ENCODE measurements around the gene CHRM5.
"Not testable (repeated sequence)": the region's sequence is repeated elsewhere in the genome, so short reads cannot be mapped to it uniquely, and the experiment has no call there.

Gene CHRM5

DNA sequence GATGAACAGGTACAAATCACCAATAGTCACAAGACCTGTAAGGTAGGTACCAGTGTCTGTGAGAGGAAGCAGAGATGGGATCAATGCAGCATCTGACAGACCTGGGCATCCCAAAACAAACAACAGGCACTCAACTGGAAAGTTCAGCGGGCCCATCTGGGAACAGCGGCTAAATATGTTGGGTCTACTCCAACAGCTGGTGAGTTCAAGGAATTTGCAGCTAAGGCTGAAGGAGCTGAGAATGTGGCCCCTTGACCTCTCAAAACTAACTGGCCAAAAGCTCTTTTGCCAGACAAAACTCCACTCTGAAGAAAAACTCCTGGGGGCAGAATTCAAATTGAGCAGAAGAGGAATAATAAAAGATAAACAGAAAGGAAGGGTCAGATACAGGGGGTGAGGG lies 46.3 kb downstream of the CHRM5 start:
- H4K8ac ChIP-seq (ENCODE audit: low read depth, low read length): no peak overlapping the region
- no peak overlapping the region for H3K9ac ChIP-seq (ENCODE audit: low read depth, low read length, poor library complexity)
- H3K9me3 ChIP-seq (replicated peaks in 1 of 2; ENCODE audit: control insufficient read depth in 2 of 2, insufficient read depth in 1 of 2, low read depth in 1 of 2, low read length in 2 of 2): no peaks in the 10 kb centered on the region
- H4K91ac ChIP-seq (ENCODE audit: low read depth, low read length, poor library complexity): no peak overlapping the region
- H3K27ac ChIP-seq (replicated peaks; ENCODE audit: low read length): peak overlapping the region; percentile 19
- H2AFZ ChIP-seq (ENCODE audit: low read length): peak overlapping the region; percentile 22
- no peak overlapping the region for H3K23ac ChIP-seq (ENCODE audit: low read depth, low read length, poor library complexity)
- H2AK5ac ChIP-seq (ENCODE audit: low read depth, low read length): no peak overlapping the region
- H3K27me3 ChIP-seq (ENCODE audit: control insufficient read depth in 3 of 3, insufficient read depth in 3 of 3, low read depth in 1 of 3, low read length in 3 of 3): no peaks in the 10 kb centered on the region
- no peak overlapping the region for H3K4me2 ChIP-seq (ENCODE audit: insufficient read depth, low read length, poor library complexity, severe bottlenecking)
- no peak overlapping the region for H3K18ac ChIP-seq (ENCODE audit: low read length)
- no peaks in the 10 kb centered on the region for H3K79me1 ChIP-seq (ENCODE audit: low read depth, low read length)
- no peak overlapping the region for H3K4me3 ChIP-seq (ENCODE audit: low read length in 2 of 2)
- H2BK5ac ChIP-seq (ENCODE audit: low read length): no peak overlapping the region
- H2BK12ac ChIP-seq (ENCODE audit: low read length): no peak overlapping the region
- no peak overlapping the region for H2BK120ac ChIP-seq (ENCODE audit: low read depth, low read length)
- H3K14ac ChIP-seq (ENCODE audit: low read length): no peak overlapping the region
- no CpG with 5 or more reads among the region's 2 CpGs for WGBS, 2 donors (ENCODE audit: extremely low coverage in 2 of 2, insufficient read length in 2 of 2, insufficient replicate concordance in 1 of 2)
- H3K4me1 ChIP-seq (ENCODE audit: control insufficient read depth in 2 of 2, insufficient read depth in 1 of 2, low read depth in 1 of 2, low read length in 2 of 2): peaks cover 0 to 5% of the 10 kb centered on the region in 2 donors
- H3K36me3 ChIP-seq (replicated peaks in 1 of 2; ENCODE audit: control insufficient read depth in 2 of 2, insufficient read depth in 2 of 2, low read length in 2 of 2): peaks cover 0 to 2% of the 10 kb centered on the region in 2 donors
- DNase-seq (ENCODE audit: low spot score): no peak
- no peak overlapping the region for H2BK15ac ChIP-seq (ENCODE audit: low read length)
- H3K4ac ChIP-seq (ENCODE audit: low read length): no peak overlapping the region

DNA sequence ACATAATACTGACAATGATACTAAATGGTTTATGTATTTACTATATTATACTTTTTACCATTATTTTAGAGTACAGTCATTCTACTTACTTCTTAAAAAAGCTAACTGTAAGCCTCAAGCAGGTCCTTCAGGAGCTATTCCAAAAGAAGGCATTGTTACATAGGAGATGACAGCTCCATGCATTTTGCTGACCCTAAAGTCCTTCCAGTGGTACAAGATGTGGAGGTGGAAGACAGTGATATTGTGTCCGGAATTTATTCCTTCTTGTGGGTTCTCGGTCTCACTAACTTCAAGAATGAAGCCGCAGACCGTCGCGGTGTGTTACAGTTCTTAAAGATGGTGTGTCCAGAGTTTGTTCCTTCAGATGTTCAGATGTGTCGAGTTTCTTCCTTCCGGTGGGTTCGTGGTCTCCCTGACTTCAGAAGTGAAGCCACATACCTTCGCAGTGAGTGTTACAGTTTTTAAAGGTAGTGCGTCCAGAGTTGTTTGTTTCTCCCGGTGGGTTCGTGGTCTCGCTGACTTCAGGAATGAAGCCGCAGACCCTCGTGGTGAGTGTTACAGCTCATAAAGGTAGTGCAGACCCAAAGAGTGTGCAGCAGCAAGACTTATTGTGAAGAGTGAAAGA lies 49.8 kb downstream of the CHRM5 start:
- H3K4ac ChIP-seq (ENCODE audit: low read length): no peak overlapping the region
- no peak overlapping the region for H4K91ac ChIP-seq (ENCODE audit: low read depth, low read length, poor library complexity)
- no peak for DNase-seq (ENCODE audit: low spot score)
- no peak overlapping the region for H3K4me3 ChIP-seq (ENCODE audit: low read length in 2 of 2)
- H3K9ac ChIP-seq (ENCODE audit: low read depth, low read length, poor library complexity): no peak overlapping the region
- WGBS, 2 donors (ENCODE audit: extremely low coverage in 2 of 2, insufficient read length in 2 of 2, insufficient replicate concordance in 1 of 2): no CpG with 5 or more reads among the region's 16 CpGs
- H2AFZ ChIP-seq (ENCODE audit: low read length): no peak overlapping the region
- no peak overlapping the region for H3K23ac ChIP-seq (ENCODE audit: low read depth, low read length, poor library complexity)
- H2BK5ac ChIP-seq (ENCODE audit: low read length): no peak overlapping the region
- no peaks in the 10 kb centered on the region for H3K79me1 ChIP-seq (ENCODE audit: low read depth, low read length)
- H3K18ac ChIP-seq (ENCODE audit: low read length): no peak overlapping the region
- H4K8ac ChIP-seq (ENCODE audit: low read depth, low read length): no peak overlapping the region
- no peak overlapping the region for H3K14ac ChIP-seq (ENCODE audit: low read length)
- no peak overlapping the region for H3K27ac ChIP-seq (replicated peaks; ENCODE audit: low read length)
- no peaks in the 10 kb centered on the region for H3K9me3 ChIP-seq (replicated peaks in 1 of 2; ENCODE audit: control insufficient read depth in 2 of 2, insufficient read depth in 1 of 2, low read depth in 1 of 2, low read length in 2 of 2)
- no peak overlapping the region for H2BK120ac ChIP-seq (ENCODE audit: low read depth, low read length)
- peaks cover 0 to 2% of the 10 kb centered on the region in 2 donors for H3K36me3 ChIP-seq (replicated peaks in 1 of 2; ENCODE audit: control insufficient read depth in 2 of 2, insufficient read depth in 2 of 2, low read length in 2 of 2)
- H3K27me3 ChIP-seq (ENCODE audit: control insufficient read depth in 3 of 3, insufficient read depth in 3 of 3, low read depth in 1 of 3, low read length in 3 of 3): no peaks in the 10 kb centered on the region
- no peak overlapping the region for H2BK12ac ChIP-seq (ENCODE audit: low read length)
- H2BK15ac ChIP-seq (ENCODE audit: low read length): no peak overlapping the region
- no peak overlapping the region for H3K4me2 ChIP-seq (ENCODE audit: insufficient read depth, low read length, poor library complexity, severe bottlenecking)
- no peak overlapping the region for H2AK5ac ChIP-seq (ENCODE audit: low read depth, low read length)
- H3K4me1 ChIP-seq (ENCODE audit: control insufficient read depth in 2 of 2, insufficient read depth in 1 of 2, low read depth in 1 of 2, low read length in 2 of 2): no peaks in the 10 kb centered on the region

DNA sequence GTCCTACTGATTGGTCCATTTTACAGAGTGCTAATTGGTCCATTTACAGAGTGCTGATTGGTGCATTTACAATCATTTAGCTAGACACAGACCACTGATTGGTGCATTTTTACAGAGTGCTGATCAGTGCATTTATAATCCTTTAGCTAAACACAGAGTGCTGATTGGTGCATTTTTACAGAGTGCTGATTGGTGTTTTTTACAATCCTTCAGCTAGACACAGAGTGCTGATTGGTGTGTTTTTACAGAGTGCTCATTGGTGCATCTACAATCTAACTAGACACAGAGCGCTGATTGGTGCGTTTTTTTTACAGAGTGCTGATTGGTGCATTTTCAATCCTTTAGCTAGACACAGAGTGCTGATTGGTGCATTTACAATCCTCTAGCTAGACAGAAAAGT lies 50.4 kb downstream of the CHRM5 start:
- H3K79me1 ChIP-seq (ENCODE audit: low read depth, low read length); H3K9ac ChIP-seq (ENCODE audit: low read depth, low read length, poor library complexity); H4K8ac ChIP-seq (ENCODE audit: low read depth, low read length); H2BK12ac ChIP-seq (ENCODE audit: low read length); H3K27me3 ChIP-seq (ENCODE audit: control insufficient read depth in 3 of 3, insufficient read depth in 3 of 3, low read depth in 1 of 3, low read length in 3 of 3); H2BK15ac ChIP-seq (ENCODE audit: low read length); H3K9me3 ChIP-seq (replicated peaks in 1 of 2; ENCODE audit: control insufficient read depth in 2 of 2, insufficient read depth in 1 of 2, low read depth in 1 of 2, low read length in 2 of 2); H2AFZ ChIP-seq (ENCODE audit: low read length); H2BK120ac ChIP-seq (ENCODE audit: low read depth, low read length); H3K4me1 ChIP-seq (ENCODE audit: control insufficient read depth in 2 of 2, insufficient read depth in 1 of 2, low read depth in 1 of 2, low read length in 2 of 2); H3K36me3 ChIP-seq (replicated peaks in 1 of 2; ENCODE audit: control insufficient read depth in 2 of 2, insufficient read depth in 2 of 2, low read length in 2 of 2); H3K14ac ChIP-seq (ENCODE audit: low read length); H3K4ac ChIP-seq (ENCODE audit: low read length); DNase-seq (ENCODE audit: low spot score); H3K23ac ChIP-seq (ENCODE audit: low read depth, low read length, poor library complexity); H2BK5ac ChIP-seq (ENCODE audit: low read length); H3K27ac ChIP-seq (replicated peaks; ENCODE audit: low read length); H3K4me2 ChIP-seq (ENCODE audit: insufficient read depth, low read length, poor library complexity, severe bottlenecking); H3K18ac ChIP-seq (ENCODE audit: low read length); H4K91ac ChIP-seq (ENCODE audit: low read depth, low read length, poor library complexity); H3K4me3 ChIP-seq (ENCODE audit: low read length in 2 of 2); H2AK5ac ChIP-seq (ENCODE audit: low read depth, low read length): not testable (repeated sequence)
- no CpG with 5 or more reads among the region's 2 CpGs for WGBS, 2 donors (ENCODE audit: extremely low coverage in 2 of 2, insufficient read length in 2 of 2, insufficient replicate concordance in 1 of 2)

DNA sequence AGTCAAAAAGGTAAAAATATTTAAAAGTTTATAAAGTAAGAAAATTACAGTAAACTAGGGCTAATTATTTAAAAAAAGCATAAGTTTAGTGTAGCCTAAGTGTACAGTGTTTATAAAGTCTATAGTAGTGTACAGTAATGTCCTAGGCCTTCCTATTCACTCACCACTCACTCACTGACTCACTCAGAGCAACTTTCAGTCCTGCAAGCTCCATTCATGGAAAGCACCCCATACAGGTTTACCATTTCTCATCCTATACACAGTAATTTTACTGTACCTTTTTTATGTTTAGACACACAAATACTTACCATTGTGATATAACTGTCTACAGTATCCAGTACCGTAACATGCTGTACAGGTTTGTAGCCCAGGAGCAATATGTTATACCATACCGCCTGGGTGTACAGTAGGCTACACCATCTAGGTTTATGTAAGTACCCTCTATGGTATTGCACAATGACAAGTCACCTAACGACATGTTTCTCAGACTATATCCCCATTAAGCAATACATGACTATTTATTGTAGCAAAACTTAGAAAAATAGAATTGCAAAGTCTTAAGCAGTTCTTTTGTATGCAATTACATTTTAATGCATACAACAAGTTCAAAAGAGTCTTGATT lies 51.2 kb downstream of the CHRM5 start:
- Histone ChIP-seq H3K9me3 (replicated peaks in 1 of 2; ENCODE audit: control insufficient read depth in 2 of 2, insufficient read depth in 1 of 2, low read depth in 1 of 2, low read length in 2 of 2) (no peaks in the 10 kb centered on the region), H3K14ac (ENCODE audit: low read length) (no peak overlapping the region), H2AFZ (ENCODE audit: low read length) (no peak overlapping the region), H2BK5ac (ENCODE audit: low read length) (no peak overlapping the region), H3K27ac (replicated peaks; ENCODE audit: low read length) (no peak overlapping the region), H4K8ac (ENCODE audit: low read depth, low read length) (no peak overlapping the region), H2BK12ac (ENCODE audit: low read length) (no peak overlapping the region), H2AK5ac (ENCODE audit: low read depth, low read length) (no peak overlapping the region), H3K23ac (ENCODE audit: low read depth, low read length, poor library complexity) (no peak overlapping the region), H3K18ac (ENCODE audit: low read length) (no peak overlapping the region), H3K27me3 (ENCODE audit: control insufficient read depth in 3 of 3, insufficient read depth in 3 of 3, low read depth in 1 of 3, low read length in 3 of 3) (no peaks in the 10 kb centered on the region), H3K4me2 (ENCODE audit: insufficient read depth, low read length, poor library complexity, severe bottlenecking) (no peak overlapping the region), H2BK120ac (ENCODE audit: low read depth, low read length) (no peak overlapping the region), H3K4me1 (ENCODE audit: control insufficient read depth in 2 of 2, insufficient read depth in 1 of 2, low read depth in 1 of 2, low read length in 2 of 2) (no peaks in the 10 kb centered on the region), H3K4ac (ENCODE audit: low read length) (no peak overlapping the region), H2BK15ac (ENCODE audit: low read length) (no peak overlapping the region), H3K4me3 (ENCODE audit: low read length in 2 of 2) (no peak overlapping the region), H3K79me1 (ENCODE audit: low read depth, low read length) (no peaks in the 10 kb centered on the region), H4K91ac (ENCODE audit: low read depth, low read length, poor library complexity) (no peak overlapping the region), H3K36me3 (replicated peaks in 1 of 2; ENCODE audit: control insufficient read depth in 2 of 2, insufficient read depth in 2 of 2, low read length in 2 of 2) (no peaks in the 10 kb centered on the region), H3K9ac (ENCODE audit: low read depth, low read length, poor library complexity) (no peak overlapping the region)
- no CpG with 5 or more reads among the region's 3 CpGs for WGBS, 2 donors (ENCODE audit: extremely low coverage in 2 of 2, insufficient read length in 2 of 2, insufficient replicate concordance in 1 of 2)
- DNase-seq (ENCODE audit: low spot score): no peak
